HEK293 (cell line): ENCODE results near the gene RSRP1.

Source experiments
- CTCF ChIA-PET: fragments of 350-600 bp; formaldehyde crosslinking; extraction: SDS; loops from one replicate; lab custom pipeline; 2021; ENCODE audit warnings: antibody characterized with exemption; lab: Yijun Ruan, JAX
- POLR2A ChIA-PET: fragments of 300-600 bp; formaldehyde crosslinking; extraction: SDS; loops from one replicate; lab custom pipeline; 2020; ENCODE audit warnings: antibody characterized with exemption, inconsistent platforms; lab: Yijun Ruan, JAX
- H3K27ac ChIP-seq: fragments of 200-500 bp; sonication (Bioruptor generic); 2 replicates; pipeline ENCODE4 v1.5.1; 2014; ENCODE audit warnings: low read depth, low read length, control low read depth, inconsistent platforms; ENCODE audit errors: extremely low read depth
- H3K36me3 ChIP-seq, 2 experiments: fragments of 200-500 bp in 1 of 2; sonication (Bioruptor generic) in 1 of 2; 1 replicate in 1 of 2; 2 replicates in 1 of 2; pipeline ENCODE4 v1.5.1; 2014 to 2017; ENCODE audit warnings: inconsistent platforms in 2 of 2, low read length in 2 of 2; ENCODE audit not compliant: control insufficient read depth in 2 of 2, insufficient read depth in 1 of 2
- H3K4me1 ChIP-seq: fragments of 200-500 bp; sonication (Bioruptor generic); 2 replicates; pipeline ENCODE4 v1.5.1; 2014; ENCODE audit warnings: mild to moderate bottlenecking, low read length, inconsistent platforms; ENCODE audit not compliant: control insufficient read depth, insufficient read depth
- H3K4me3 ChIP-seq: 2 replicates; pipeline ENCODE4 v1.5.1; 2011; ENCODE audit warnings: low read depth, mild to moderate bottlenecking, control low read depth, low read length, moderate library complexity
- H3K9me3 ChIP-seq: fragments of 200-500 bp; sonication (Bioruptor generic); 2 replicates; pipeline ENCODE4 v1.5.1; 2014; ENCODE audit warnings: low read depth, low read length, inconsistent platforms; ENCODE audit not compliant: control insufficient read depth, insufficient read depth
- GLIS2 ChIP-seq: fragments of 450-650 bp; formaldehyde crosslinking; IDR thresholded peaks from 2 replicates; pipeline ENCODE4 v1.5.1; 2016; ENCODE audit warnings: missing biosample characterization, missing genetic modification characterization
- KLF10 ChIP-seq: fragments of 450-650 bp; IDR thresholded peaks from 2 replicates; pipeline ENCODE4 v1.5.1; 2018; ENCODE audit warnings: missing biosample characterization, mild to moderate bottlenecking, missing genetic modification characterization
- MEIS1 ChIP-seq: sonication (generic); formaldehyde crosslinking; IDR thresholded peaks from 2 replicates; pipeline ENCODE4 v1.8.1; 2022; ENCODE audit warnings: missing genetic modification reagents, mild to moderate bottlenecking, borderline replicate concordance
- PBX3 ChIP-seq: sonication (generic); formaldehyde crosslinking; IDR thresholded peaks from 2 replicates; pipeline ENCODE4 v1.8.1; 2022; ENCODE audit warnings: mild to moderate bottlenecking, moderate library complexity, missing genetic modification reagents
- SETDB1 ChIP-seq: IDR thresholded peaks from one replicate; pipeline ENCODE4 v1.6.1; 2017; ENCODE audit warnings: mild to moderate bottlenecking, low read length, moderate library complexity, mixed read lengths; ENCODE audit not compliant: insufficient read length
- SP7 ChIP-seq: fragments of 450-650 bp; formaldehyde crosslinking; IDR thresholded peaks from 2 replicates; pipeline ENCODE4 v1.5.1; 2016; ENCODE audit warnings: missing biosample characterization, missing genetic modification characterization
- YY2 ChIP-seq: fragments of 450-650 bp; formaldehyde crosslinking; IDR thresholded peaks from 2 replicates; pipeline ENCODE4 v1.5.1; 2016; ENCODE audit warnings: missing biosample characterization, missing genetic modification characterization
- ZBTB20 ChIP-seq: fragments of 450-650 bp; formaldehyde crosslinking; IDR thresholded peaks from 2 replicates; pipeline ENCODE4 v1.5.1; 2016; ENCODE audit warnings: missing biosample characterization, missing genetic modification characterization
- ZFP69B ChIP-seq: fragments of 450-650 bp; formaldehyde crosslinking; IDR thresholded peaks from 2 replicates; pipeline ENCODE4 v1.5.1; 2016; ENCODE audit warnings: missing biosample characterization, missing genetic modification characterization
- ZNF10 ChIP-seq: fragments of 450-650 bp; formaldehyde crosslinking; IDR thresholded peaks from 2 replicates; pipeline ENCODE4 v1.5.1; 2017; ENCODE audit warnings: missing biosample characterization, missing genetic modification characterization
- ZNF138 ChIP-seq: fragments of 450-650 bp; formaldehyde crosslinking; IDR thresholded peaks from 2 replicates; pipeline ENCODE4 v1.5.1; 2016; ENCODE audit warnings: missing biosample characterization, missing genetic modification characterization, borderline replicate concordance
- ZNF155 ChIP-seq: fragments of 450-650 bp; formaldehyde crosslinking; IDR thresholded peaks from 2 replicates; pipeline ENCODE4 v1.5.1; 2016; ENCODE audit warnings: missing biosample characterization, missing genetic modification characterization
- ZNF184 ChIP-seq: fragments of 450-650 bp; IDR thresholded peaks from 2 replicates; pipeline ENCODE4 v1.5.1; 2018; ENCODE audit warnings: missing biosample characterization, mild to moderate bottlenecking, missing genetic modification characterization
- ZNF19 ChIP-seq: fragments of 450-650 bp; formaldehyde crosslinking; IDR thresholded peaks from 2 replicates; pipeline ENCODE4; 2016; ENCODE audit warnings: missing biosample characterization, missing genetic modification characterization, low read depth
- ZNF214 ChIP-seq: fragments of 450-650 bp; formaldehyde crosslinking; IDR thresholded peaks from 2 replicates; pipeline ENCODE4 v1.5.1; 2017; ENCODE audit warnings: missing biosample characterization, mild to moderate bottlenecking, missing genetic modification characterization, borderline replicate concordance
- ZNF266 ChIP-seq: fragments of 450-650 bp; formaldehyde crosslinking; IDR thresholded peaks from 2 replicates; pipeline ENCODE4 v1.5.1; 2016; ENCODE audit warnings: missing biosample characterization, missing genetic modification characterization, low read depth
- ZNF302 ChIP-seq: fragments of 450-650 bp; formaldehyde crosslinking; IDR thresholded peaks from 2 replicates; pipeline ENCODE4 v1.5.1; 2016; ENCODE audit warnings: missing biosample characterization, missing genetic modification characterization, low read depth
- ZNF549 ChIP-seq: fragments of 450-650 bp; IDR thresholded peaks from 2 replicates; pipeline ENCODE4 v1.5.1; 2018; ENCODE audit warnings: missing biosample characterization, missing genetic modification characterization, mild to moderate bottlenecking, inconsistent platforms, moderate library complexity
- ZNF629 ChIP-seq: fragments of 450-650 bp; formaldehyde crosslinking; IDR thresholded peaks from 2 replicates; pipeline ENCODE4 v1.5.1; 2017; ENCODE audit warnings: missing biosample characterization, missing genetic modification characterization
- ZNF76 ChIP-seq: fragments of 450-650 bp; formaldehyde crosslinking; IDR thresholded peaks from 2 replicates; pipeline ENCODE4; 2016; ENCODE audit warnings: low read depth, missing biosample characterization, missing genetic modification characterization, borderline replicate concordance
- ZNF777 ChIP-seq: fragments of 450-650 bp; formaldehyde crosslinking; IDR thresholded peaks from 2 replicates; pipeline ENCODE4 v1.5.1; 2017; ENCODE audit warnings: missing biosample characterization, missing genetic modification characterization, borderline replicate concordance
- TF ChIP-seq, protein P1 (sequence below): fragments of 450-650 bp; formaldehyde crosslinking; IDR thresholded peaks from 2 replicates; pipeline ENCODE4; 2016; ENCODE audit warnings: missing biosample characterization, missing genetic modification characterization

Gene RSRP1

GRCh38 chr1:25210728-25211127 is 36.5 kb downstream of the RSRP1 start:
- no peak for TF ChIP-seq MEIS1 (CRISPR knock-in tag)
- no peak for TF ChIP-seq ZNF76 (tag by site-specific recombination)
- TF ChIP-seq GLIS2 (tag by site-specific recombination) = no peak
- no peak for TF ChIP-seq KLF10 (tag by site-specific recombination)
- no peak for TF ChIP-seq PBX3 (CRISPR knock-in tag)
- TF ChIP-seq ZNF19 (tag by site-specific recombination) = no peak
- TF ChIP-seq ZNF302 = no peak
- TF ChIP-seq, protein P1, sequence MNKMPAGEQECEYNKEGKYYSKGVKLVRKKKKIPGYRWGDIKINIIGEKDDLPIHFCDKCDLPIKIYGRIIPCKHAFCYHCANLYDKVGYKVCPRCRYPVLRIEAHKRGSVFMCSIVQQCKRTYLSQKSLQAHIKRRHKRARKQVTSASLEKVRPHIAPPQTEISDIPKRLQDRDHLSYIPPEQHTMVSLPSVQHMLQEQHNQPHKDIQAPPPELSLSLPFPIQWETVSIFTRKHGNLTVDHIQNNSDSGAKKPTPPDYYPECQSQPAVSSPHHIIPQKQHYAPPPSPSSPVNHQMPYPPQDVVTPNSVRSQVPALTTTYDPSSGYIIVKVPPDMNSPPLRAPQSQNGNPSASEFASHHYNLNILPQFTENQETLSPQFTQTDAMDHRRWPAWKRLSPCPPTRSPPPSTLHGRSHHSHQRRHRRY = no peak
- no peak for TF ChIP-seq ZNF10
- no peak for TF ChIP-seq SETDB1
- TF ChIP-seq ZNF266 (tag by site-specific recombination) = no peak
- TF ChIP-seq ZFP69B (tag by site-specific recombination) = no peak
- no peak for TF ChIP-seq ZNF155 (tag by site-specific recombination)
- TF ChIP-seq SP7 (tag by site-specific recombination) = no peak
- TF ChIP-seq ZNF184 = no peak
- TF ChIP-seq ZNF214 (tag by site-specific recombination) = no peak
- no peak for TF ChIP-seq ZNF629 (tag by site-specific recombination)
- no peak overlapping the region for H3K27ac ChIP-seq
- H3K4me3 ChIP-seq = no peak overlapping the region
- H3K9me3 ChIP-seq = no peaks in the 10 kb centered on the region
- ChIA-PET CTCF (interaction anchor here (0.6 to 0.7 kb wide), 3 partner anchors 386 to 523 kb away, joined by 3 to 4 read pairs (median 3); no protein-coding TSS in a partner anchor), POLR2A (no interaction called here)
- H3K4me1 ChIP-seq = no peaks in the 10 kb centered on the region
- H3K36me3 ChIP-seq = no peaks in the 10 kb centered on the region

GRCh38 chr1:25209516-25209915 is 37.7 kb downstream of the RSRP1 start:
- TF ChIP-seq SP7 (tag by site-specific recombination) (no peak), ZBTB20 (tag by site-specific recombination) (no peak), ZNF777 (tag by site-specific recombination) (no peak), YY2 (tag by site-specific recombination) (no peak), ZNF138 (tag by site-specific recombination) (no peak), ZNF549 (tag by site-specific recombination) (no peak)
- TF ChIP-seq, all 188 proteins: peak for 0
- no peaks in the 10 kb centered on the region for H3K4me1 ChIP-seq
- H3K4me3 ChIP-seq = no peak overlapping the region
- no peaks in the 10 kb centered on the region for H3K36me3 ChIP-seq
- ChIA-PET POLR2A (no interaction called here), CTCF (interaction anchor here (1.5 kb wide), 1 partner anchor 277 kb away, joined by 3 read pairs; no protein-coding TSS in a partner anchor)
- H3K9me3 ChIP-seq = no peaks in the 10 kb centered on the region
- no peak overlapping the region for H3K27ac ChIP-seq
